Measurements from ENCODE around the gene CD36.
A peak's percentile ranks its signal among the peaks of the same experiment; 100 is the strongest.

Gene CD36

DNA sequence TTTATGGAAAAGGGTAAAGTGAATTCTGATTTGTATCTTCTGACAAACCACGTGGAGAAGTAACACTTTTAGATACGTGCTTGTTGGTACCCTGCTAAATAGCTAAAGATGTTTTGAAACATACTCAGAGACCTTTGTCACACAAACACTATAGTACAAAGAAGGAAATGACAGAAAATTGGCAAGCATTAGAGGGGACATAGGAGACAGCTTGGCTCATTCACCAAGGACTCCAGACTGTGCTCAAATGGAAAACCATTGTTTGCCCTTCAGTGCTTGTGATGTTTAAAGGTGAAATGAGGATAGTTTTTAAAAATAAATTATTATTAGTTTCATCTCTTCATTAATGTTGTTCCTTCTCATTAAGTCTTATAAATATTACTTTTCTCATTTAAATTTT is 34.0 kb upstream of the CD36 start:
- no peak for DNase-seq (ENCODE audit: insufficient read length, low spot score)
- TF ChIP-seq SPI1 (IDR thresholded peaks at IDR 0.05; ENCODE audit: low read depth, low read length) (no peak), POU2F2 (IDR thresholded peaks at IDR 0.05; ENCODE audit: low read depth, low read length) (no peak), PAX5 (IDR thresholded peaks at IDR 0.05; ENCODE audit: insufficient read depth, low read length, severe bottlenecking) (no peak), POLR2AphosphoS5 (IDR thresholded peaks at IDR 0.05; ENCODE audit: low read depth, low read length) (no peak), POLR2A (IDR thresholded peaks at IDR 0.05; ENCODE audit: low read depth, low read length) (no peak), TAF1 (IDR thresholded peaks at IDR 0.05; ENCODE audit: low read depth, low read length) (no peak)
- no peak for FAIRE-seq

DNA sequence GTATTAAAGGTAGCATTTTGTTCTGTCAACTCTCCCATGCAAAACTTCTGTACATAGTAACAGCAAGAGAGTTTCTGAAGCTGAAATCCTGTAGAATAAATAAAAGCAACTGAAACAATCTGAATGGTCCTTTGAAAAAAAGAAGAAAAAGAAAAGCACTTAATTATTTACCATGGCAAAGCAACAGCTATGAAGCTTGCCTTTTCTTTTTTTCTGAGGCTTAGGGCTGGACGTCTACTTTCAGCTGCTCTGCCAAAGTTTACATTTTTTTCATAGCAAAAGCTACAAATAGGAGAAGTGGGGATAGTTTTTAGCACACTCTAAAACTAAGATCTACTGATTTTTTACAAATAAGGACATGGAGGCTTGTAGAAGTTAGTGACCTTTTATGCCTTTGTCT is 31.3 kb upstream of the CD36 start:
- TF ChIP-seq SPI1 (IDR thresholded peaks at IDR 0.05; ENCODE audit: low read depth, low read length) (no peak), POLR2A (IDR thresholded peaks at IDR 0.05; ENCODE audit: low read depth, low read length) (no peak), POLR2AphosphoS5 (IDR thresholded peaks at IDR 0.05; ENCODE audit: low read depth, low read length) (no peak), PAX5 (IDR thresholded peaks at IDR 0.05; ENCODE audit: insufficient read depth, low read length, severe bottlenecking) (no peak), TAF1 (IDR thresholded peaks at IDR 0.05; ENCODE audit: low read depth, low read length) (no peak), POU2F2 (IDR thresholded peaks at IDR 0.05; ENCODE audit: low read depth, low read length) (no peak)
- no peak for FAIRE-seq
- no peak for DNase-seq (ENCODE audit: insufficient read length, low spot score)

GRCh38 chr7:80608336-80608735 is 30.1 kb upstream of the CD36 start:
- TF ChIP-seq TAF1 (IDR thresholded peaks at IDR 0.05; ENCODE audit: low read depth, low read length): no peak
- TF ChIP-seq POLR2AphosphoS5 (IDR thresholded peaks at IDR 0.05; ENCODE audit: low read depth, low read length): no peak
- no peak for TF ChIP-seq POLR2A (IDR thresholded peaks at IDR 0.05; ENCODE audit: low read depth, low read length)
- DNase-seq (ENCODE audit: insufficient read length, low spot score) (no peak), FAIRE-seq (no peak)

- TF ChIP-seq POLR2A (IDR thresholded peaks at IDR 0.05; ENCODE audit: low read depth, low read length) (no peak), POLR2AphosphoS5 (IDR thresholded peaks at IDR 0.05; ENCODE audit: low read depth, low read length) (no peak), SPI1 (IDR thresholded peaks at IDR 0.05; ENCODE audit: low read depth, low read length) (no peak), POU2F2 (IDR thresholded peaks at IDR 0.05; ENCODE audit: low read depth, low read length) (no peak), PAX5 (IDR thresholded peaks at IDR 0.05; ENCODE audit: insufficient read depth, low read length, severe bottlenecking) (no peak), TAF1 (IDR thresholded peaks at IDR 0.05; ENCODE audit: low read depth, low read length) (no peak)
- no peak for FAIRE-seq
- DNase-seq (ENCODE audit: insufficient read length, low spot score): no peak
These were observed 28.7 kb upstream of the CD36 start for GRCh38 chr7:80609751-80610150.

DNA sequence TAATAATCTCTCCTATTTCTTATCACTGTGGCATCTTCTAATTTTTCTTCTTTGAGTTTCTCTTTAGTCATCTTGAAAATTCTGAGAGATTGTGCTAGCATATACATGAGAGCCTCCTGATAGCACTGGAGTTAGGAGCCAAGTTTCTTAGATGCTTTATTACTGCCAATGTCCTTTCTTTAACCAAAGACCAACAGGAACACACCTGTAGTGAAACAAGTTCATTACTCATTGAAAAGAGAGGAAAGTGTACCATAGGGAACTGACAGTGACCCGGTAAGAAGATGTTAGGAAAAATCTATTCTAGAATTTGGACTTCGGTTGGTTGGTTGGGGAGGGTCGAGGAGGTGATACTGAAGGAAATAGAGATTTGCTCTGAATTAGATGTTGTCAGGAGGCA is 27.1 kb upstream of the CD36 start:
- FAIRE-seq: no peak
- DNase-seq (ENCODE audit: insufficient read length, low spot score): no peak
- TF ChIP-seq PAX5 (IDR thresholded peaks at IDR 0.05; ENCODE audit: insufficient read depth, low read length, severe bottlenecking) (no peak), SPI1 (IDR thresholded peaks at IDR 0.05; ENCODE audit: low read depth, low read length) (no peak), TAF1 (IDR thresholded peaks at IDR 0.05; ENCODE audit: low read depth, low read length) (no peak), POLR2A (IDR thresholded peaks at IDR 0.05; ENCODE audit: low read depth, low read length) (no peak), POLR2AphosphoS5 (IDR thresholded peaks at IDR 0.05; ENCODE audit: low read depth, low read length) (no peak)

DNA sequence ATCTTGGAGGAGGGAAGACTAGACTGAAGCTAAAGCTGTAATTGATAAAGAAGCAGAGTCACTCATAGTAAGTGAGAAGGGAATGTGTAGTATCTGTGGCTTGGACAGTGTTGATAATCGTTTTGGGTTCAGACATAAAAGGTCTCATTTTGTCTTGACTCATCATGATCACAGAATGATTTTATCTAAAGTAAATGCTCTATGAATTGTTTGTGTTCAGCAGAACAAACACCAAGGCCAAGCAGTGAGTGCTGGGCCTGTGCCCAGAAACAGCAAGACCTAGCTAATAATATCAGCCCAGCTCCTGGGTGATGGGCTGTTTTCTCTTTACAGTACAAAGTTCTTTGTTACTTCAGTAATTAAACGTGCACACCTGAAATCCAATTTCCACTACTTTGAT is 26.7 kb upstream of the CD36 start:
- no peak for TF ChIP-seq SPI1 (IDR thresholded peaks at IDR 0.05; ENCODE audit: low read depth, low read length)
- no peak for TF ChIP-seq POU2F2 (IDR thresholded peaks at IDR 0.05; ENCODE audit: low read depth, low read length)
- TF ChIP-seq POLR2AphosphoS5 (IDR thresholded peaks at IDR 0.05; ENCODE audit: low read depth, low read length): no peak
- TF ChIP-seq PAX5 (IDR thresholded peaks at IDR 0.05; ENCODE audit: insufficient read depth, low read length, severe bottlenecking): no peak
- no peak for TF ChIP-seq TAF1 (IDR thresholded peaks at IDR 0.05; ENCODE audit: low read depth, low read length)
- no peak for DNase-seq (ENCODE audit: insufficient read length, low spot score)
- peak; percentile 40 for FAIRE-seq

GRCh38 chr7:80612880-80613279 is 25.6 kb upstream of the CD36 start:
- no peak for DNase-seq (ENCODE audit: insufficient read length, low spot score)
- TF ChIP-seq PAX5 (IDR thresholded peaks at IDR 0.05; ENCODE audit: insufficient read depth, low read length, severe bottlenecking): no peak
- no peak for TF ChIP-seq TAF1 (IDR thresholded peaks at IDR 0.05; ENCODE audit: low read depth, low read length)
- no peak for FAIRE-seq

- TF ChIP-seq SPI1 (IDR thresholded peaks at IDR 0.05; ENCODE audit: low read depth, low read length) (no peak), PAX5 (IDR thresholded peaks at IDR 0.05; ENCODE audit: insufficient read depth, low read length, severe bottlenecking) (no peak), TAF1 (IDR thresholded peaks at IDR 0.05; ENCODE audit: low read depth, low read length) (no peak), POLR2A (IDR thresholded peaks at IDR 0.05; ENCODE audit: low read depth, low read length) (no peak), POU2F2 (IDR thresholded peaks at IDR 0.05; ENCODE audit: low read depth, low read length) (no peak), POLR2AphosphoS5 (IDR thresholded peaks at IDR 0.05; ENCODE audit: low read depth, low read length) (no peak)
- no peak for DNase-seq (ENCODE audit: insufficient read length, low spot score)
- no peak for FAIRE-seq
These were observed 24.9 kb upstream of the CD36 start for GRCh38 chr7:80613519-80613918.

- FAIRE-seq: no peak
- DNase-seq (ENCODE audit: insufficient read length, low spot score): no peak
- no peak for TF ChIP-seq POU2F2 (IDR thresholded peaks at IDR 0.05; ENCODE audit: low read depth, low read length)
- TF ChIP-seq SPI1 (IDR thresholded peaks at IDR 0.05; ENCODE audit: low read depth, low read length): no peak
- TF ChIP-seq PAX5 (IDR thresholded peaks at IDR 0.05; ENCODE audit: insufficient read depth, low read length, severe bottlenecking): no peak
- no peak for TF ChIP-seq POLR2AphosphoS5 (IDR thresholded peaks at IDR 0.05; ENCODE audit: low read depth, low read length)
- TF ChIP-seq TAF1 (IDR thresholded peaks at IDR 0.05; ENCODE audit: low read depth, low read length): no peak
- no peak for TF ChIP-seq POLR2A (IDR thresholded peaks at IDR 0.05; ENCODE audit: low read depth, low read length)
These were observed 23.6 kb upstream of the CD36 start for GRCh38 chr7:80614851-80615271.

DNA sequence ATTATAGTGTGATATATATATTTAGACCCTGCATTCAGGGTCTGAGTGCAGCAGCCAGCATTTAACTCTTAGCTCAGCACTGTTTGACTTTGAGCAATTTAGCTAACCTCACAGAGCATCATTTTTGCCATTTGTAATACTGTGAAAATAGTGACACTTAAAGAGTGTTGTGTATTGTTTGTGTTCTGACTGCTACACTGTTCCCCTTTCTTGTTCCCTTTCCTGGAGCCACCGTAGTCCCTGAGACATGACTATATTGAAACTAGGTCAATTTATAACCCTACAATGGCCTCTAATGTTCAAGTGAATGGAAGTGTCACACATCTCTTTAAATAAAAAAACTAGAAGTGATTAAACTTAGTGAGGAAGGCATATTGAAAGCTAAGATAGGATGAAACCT is 20.3 kb upstream of the CD36 start:
- no peak for DNase-seq (ENCODE audit: insufficient read length, low spot score)
- no peak for FAIRE-seq
- no peak for TF ChIP-seq SPI1 (IDR thresholded peaks at IDR 0.05; ENCODE audit: low read depth, low read length)
- TF ChIP-seq POLR2A (IDR thresholded peaks at IDR 0.05; ENCODE audit: low read depth, low read length): no peak
- TF ChIP-seq POU2F2 (IDR thresholded peaks at IDR 0.05; ENCODE audit: low read depth, low read length): no peak
- no peak for TF ChIP-seq POLR2AphosphoS5 (IDR thresholded peaks at IDR 0.05; ENCODE audit: low read depth, low read length)
- no peak for TF ChIP-seq PAX5 (IDR thresholded peaks at IDR 0.05; ENCODE audit: insufficient read depth, low read length, severe bottlenecking)
- TF ChIP-seq TAF1 (IDR thresholded peaks at IDR 0.05; ENCODE audit: low read depth, low read length): no peak

Measured in GM12891 (cell line).